ENCODE results near the gene COL16A1. TPM values are rescaled to one million over a fixed set of nuclear protein-coding genes. Genes with fewer than 3 reads are reported as not detected.

Gene COL16A1
- total and polyA plus RNA-seq, 2 of the 13 experiments (the other 11 are each of a cell fraction or from before 2014, with no cell fraction given), result 4.3 to 12.2 TPM

DNA sequence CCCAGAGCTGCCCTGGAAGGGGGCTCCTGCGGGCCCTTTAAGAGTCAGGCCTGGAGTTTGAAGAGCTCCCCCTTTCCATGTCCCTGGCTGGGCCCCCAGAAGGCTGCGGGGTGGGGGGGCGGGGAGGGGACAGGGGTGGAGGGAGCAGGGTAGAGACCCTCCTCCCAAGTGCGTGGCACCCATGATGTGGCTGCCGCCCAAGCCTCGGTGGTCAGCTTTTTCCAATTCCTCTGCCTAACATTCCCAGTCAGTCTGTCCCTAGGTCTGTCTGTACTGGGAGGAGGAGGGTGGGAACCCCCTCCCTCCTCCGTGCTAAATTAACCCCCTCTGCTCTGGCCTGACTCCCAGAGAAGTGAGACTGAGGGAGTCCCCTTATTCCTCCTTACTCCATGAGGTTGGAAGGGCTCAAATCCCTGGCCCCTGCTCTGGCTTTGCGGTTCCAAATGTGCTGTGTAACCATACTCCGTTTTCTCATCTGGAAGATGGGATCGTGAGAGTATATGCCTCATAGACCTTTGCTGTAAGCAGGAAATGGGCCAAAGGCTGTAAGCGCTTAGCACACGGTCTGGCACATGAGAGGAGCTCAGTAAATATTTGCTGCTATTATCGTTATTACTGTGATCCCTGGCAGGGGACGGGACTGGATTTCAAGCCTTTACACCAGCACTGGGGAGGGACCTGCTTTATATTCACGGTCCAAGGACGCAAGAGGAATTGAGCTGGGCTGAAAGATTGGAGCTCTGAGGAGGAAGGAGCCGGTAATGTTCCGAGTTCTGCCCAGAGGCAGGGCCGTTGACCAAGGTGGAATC lies 658 bp upstream of the COL16A1 start (continued):
- TF ChIP-seq, protein P1, sequence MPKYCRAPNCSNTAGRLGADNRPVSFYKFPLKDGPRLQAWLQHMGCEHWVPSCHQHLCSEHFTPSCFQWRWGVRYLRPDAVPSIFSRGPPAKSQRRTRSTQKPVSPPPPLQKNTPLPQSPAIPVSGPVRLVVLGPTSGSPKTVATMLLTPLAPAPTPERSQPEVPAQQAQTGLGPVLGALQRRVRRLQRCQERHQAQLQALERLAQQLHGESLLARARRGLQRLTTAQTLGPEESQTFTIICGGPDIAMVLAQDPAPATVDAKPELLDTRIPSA (CRISPR knock-in tag; IDR thresholded peaks at IDR 0.05; ENCODE audit: borderline replicate concordance), result no peak
- TF ChIP-seq, protein P2, sequence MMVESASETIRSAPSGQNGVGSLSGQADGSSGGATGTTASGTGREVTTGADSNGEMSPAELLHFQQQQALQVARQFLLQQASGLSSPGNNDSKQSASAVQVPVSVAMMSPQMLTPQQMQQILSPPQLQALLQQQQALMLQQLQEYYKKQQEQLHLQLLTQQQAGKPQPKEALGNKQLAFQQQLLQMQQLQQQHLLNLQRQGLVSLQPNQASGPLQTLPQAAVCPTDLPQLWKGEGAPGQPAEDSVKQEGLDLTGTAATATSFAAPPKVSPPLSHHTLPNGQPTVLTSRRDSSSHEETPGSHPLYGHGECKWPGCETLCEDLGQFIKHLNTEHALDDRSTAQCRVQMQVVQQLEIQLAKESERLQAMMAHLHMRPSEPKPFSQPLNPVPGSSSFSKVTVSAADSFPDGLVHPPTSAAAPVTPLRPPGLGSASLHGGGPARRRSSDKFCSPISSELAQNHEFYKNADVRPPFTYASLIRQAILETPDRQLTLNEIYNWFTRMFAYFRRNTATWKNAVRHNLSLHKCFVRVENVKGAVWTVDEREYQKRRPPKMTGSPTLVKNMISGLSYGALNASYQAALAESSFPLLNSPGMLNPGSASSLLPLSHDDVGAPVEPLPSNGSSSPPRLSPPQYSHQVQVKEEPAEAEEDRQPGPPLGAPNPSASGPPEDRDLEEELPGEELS (CRISPR knock-in tag; IDR thresholded peaks at IDR 0.05), result 0 out of 2 replicates have a peak, but pooled peaks have one; percentile 25
- peak; percentile 84 for TF ChIP-seq ZNF652 (CRISPR knock-in tag; IDR thresholded peaks at IDR 0.05; ENCODE audit: borderline replicate concordance, low read depth)
- TF ChIP-seq SALL1 (CRISPR knock-in tag; IDR thresholded peaks at IDR 0.05), result 0 out of 2 replicates have a peak, but pooled peaks have one; percentile 11
- TF ChIP-seq, protein P3, sequence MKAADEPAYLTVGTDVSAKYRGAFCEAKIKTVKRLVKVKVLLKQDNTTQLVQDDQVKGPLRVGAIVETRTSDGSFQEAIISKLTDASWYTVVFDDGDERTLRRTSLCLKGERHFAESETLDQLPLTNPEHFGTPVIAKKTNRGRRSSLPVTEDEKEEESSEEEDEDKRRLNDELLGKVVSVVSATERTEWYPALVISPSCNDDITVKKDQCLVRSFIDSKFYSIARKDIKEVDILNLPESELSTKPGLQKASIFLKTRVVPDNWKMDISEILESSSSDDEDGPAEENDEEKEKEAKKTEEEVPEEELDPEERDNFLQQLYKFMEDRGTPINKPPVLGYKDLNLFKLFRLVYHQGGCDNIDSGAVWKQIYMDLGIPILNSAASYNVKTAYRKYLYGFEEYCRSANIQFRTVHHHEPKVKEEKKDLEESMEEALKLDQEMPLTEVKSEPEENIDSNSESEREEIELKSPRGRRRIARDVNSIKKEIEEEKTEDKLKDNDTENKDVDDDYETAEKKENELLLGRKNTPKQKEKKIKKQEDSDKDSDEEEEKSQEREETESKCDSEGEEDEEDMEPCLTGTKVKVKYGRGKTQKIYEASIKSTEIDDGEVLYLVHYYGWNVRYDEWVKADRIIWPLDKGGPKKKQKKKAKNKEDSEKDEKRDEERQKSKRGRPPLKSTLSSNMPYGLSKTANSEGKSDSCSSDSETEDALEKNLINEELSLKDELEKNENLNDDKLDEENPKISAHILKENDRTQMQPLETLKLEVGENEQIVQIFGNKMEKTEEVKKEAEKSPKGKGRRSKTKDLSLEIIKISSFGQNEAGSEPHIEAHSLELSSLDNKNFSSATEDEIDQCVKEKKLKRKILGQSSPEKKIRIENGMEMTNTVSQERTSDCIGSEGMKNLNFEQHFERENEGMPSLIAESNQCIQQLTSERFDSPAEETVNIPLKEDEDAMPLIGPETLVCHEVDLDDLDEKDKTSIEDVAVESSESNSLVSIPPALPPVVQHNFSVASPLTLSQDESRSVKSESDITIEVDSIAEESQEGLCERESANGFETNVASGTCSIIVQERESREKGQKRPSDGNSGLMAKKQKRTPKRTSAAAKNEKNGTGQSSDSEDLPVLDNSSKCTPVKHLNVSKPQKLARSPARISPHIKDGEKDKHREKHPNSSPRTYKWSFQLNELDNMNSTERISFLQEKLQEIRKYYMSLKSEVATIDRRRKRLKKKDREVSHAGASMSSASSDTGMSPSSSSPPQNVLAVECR (CRISPR knock-in tag; IDR thresholded peaks at IDR 0.05; ENCODE audit: borderline replicate concordance), result peak; percentile 13; the same call in 1 of the 2 replicates
- no peak for TF ChIP-seq ZNF230 (CRISPR knock-in tag; IDR thresholded peaks at IDR 0.05)
- peak; percentile 44; the same call in 1 of the 2 replicates for TF ChIP-seq FOXA3 (CRISPR knock-in tag; IDR thresholded peaks at IDR 0.05)
- peak; percentile 45; the same call in 1 of the 2 replicates for TF ChIP-seq ZFX (CRISPR knock-in tag; IDR thresholded peaks at IDR 0.05; ENCODE audit: low read depth)
- TF ChIP-seq PHF21A (CRISPR knock-in tag; IDR thresholded peaks at IDR 0.05), result 0 out of 2 replicates have a peak, but pooled peaks have one; percentile 10
- TF ChIP-seq ZNF350 (CRISPR knock-in tag; IDR thresholded peaks at IDR 0.05; ENCODE audit: borderline replicate concordance, low read depth), result no peak
- TF ChIP-seq, protein P4, sequence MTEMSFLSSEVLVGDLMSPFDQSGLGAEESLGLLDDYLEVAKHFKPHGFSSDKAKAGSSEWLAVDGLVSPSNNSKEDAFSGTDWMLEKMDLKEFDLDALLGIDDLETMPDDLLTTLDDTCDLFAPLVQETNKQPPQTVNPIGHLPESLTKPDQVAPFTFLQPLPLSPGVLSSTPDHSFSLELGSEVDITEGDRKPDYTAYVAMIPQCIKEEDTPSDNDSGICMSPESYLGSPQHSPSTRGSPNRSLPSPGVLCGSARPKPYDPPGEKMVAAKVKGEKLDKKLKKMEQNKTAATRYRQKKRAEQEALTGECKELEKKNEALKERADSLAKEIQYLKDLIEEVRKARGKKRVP (CRISPR knock-in tag; IDR thresholded peaks at IDR 0.05), result peak in 1 of 2 experiments; percentile 75; a peak in 2 of 4 replicates
- TF ChIP-seq, protein P5, sequence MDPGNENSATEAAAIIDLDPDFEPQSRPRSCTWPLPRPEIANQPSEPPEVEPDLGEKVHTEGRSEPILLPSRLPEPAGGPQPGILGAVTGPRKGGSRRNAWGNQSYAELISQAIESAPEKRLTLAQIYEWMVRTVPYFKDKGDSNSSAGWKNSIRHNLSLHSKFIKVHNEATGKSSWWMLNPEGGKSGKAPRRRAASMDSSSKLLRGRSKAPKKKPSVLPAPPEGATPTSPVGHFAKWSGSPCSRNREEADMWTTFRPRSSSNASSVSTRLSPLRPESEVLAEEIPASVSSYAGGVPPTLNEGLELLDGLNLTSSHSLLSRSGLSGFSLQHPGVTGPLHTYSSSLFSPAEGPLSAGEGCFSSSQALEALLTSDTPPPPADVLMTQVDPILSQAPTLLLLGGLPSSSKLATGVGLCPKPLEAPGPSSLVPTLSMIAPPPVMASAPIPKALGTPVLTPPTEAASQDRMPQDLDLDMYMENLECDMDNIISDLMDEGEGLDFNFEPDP (CRISPR knock-in tag; conservative IDR thresholded peaks at IDR 0.05), result no peak
- TF ChIP-seq BHLHE40 (IDR thresholded peaks at IDR 0.05; ENCODE audit: low read length), result peak; percentile 56
- 0 out of 2 replicates have a peak, but pooled peaks have one; percentile 39 for TF ChIP-seq ZNF121 (CRISPR knock-in tag; IDR thresholded peaks at IDR 0.05)
